ENCODE measurements around the gene HLA-DQB1.
"Not testable (repeated sequence)": the region's sequence is repeated elsewhere in the genome, so short reads cannot be mapped to it uniquely, and the experiment has no call there.

Gene HLA-DQB1

DNA sequence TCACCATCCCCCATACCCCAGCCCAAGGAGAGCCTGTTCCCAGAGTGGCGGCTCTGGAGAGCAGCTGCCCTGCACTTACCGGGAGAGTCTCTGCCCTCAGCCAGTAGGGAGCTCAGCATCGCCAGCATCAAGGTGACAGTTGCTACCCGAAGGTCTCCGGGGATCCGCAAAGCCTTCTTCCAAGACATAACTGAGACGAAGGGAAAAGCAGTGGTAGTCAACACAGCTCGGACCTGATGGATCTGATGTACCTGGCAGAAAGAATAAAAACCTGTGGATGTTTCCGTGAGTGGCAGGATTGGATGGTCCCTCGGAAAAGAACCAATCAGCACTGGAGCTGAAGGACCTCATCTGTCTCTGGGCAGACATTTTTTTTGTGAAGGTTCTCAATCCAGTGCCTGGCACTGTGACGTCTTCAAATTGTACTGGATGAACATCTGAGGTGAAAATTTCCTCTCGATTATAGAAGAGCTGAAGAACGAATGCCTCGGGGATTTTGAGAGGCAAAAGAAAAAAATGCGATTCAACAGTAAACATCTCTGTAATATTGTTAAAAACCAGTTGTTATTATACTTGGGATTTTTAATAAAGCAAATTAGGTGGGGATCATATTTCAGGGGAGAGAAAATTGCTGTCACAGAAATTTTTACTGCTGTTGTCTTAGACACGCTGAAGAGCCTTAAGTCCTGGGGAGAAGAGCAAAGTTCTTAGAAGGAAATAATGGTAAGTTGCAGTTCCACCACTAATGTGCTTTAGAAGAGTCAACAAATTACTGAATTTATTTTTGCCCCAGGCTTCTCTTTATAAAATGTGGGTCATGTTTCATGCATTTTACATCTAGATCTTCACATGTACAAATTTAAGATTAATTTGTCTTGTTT, at the start of gene HLA-DQB1:
Gene HLA-DQB1 (minus strand): TSS at position 238 of the 881 bp plus-strand sequence. CDS start 50 bp downstream, at position 188.
- peak; percentile 42 for DNase-seq (ENCODE audit: low read depth, low spot score)

DNA sequence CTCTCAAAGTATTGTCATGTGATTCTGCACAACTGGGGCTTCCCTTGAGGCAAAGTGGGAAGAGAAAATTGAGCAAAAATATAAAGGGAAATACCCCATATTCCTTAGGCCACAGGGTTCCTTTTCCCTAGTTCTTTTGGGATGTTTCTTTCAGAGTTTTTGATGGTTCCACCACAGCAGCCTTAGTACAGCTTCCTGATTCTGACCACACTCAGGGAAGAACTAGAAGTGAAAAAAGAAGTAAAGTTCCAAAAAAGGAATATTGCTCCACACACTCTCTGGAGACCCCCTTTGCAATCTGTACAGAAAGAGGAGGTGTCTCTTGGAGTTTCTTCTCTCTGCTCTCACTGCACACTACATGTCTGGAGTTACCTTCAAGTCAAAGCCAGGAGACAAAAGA, 46.8 kb upstream of the HLA-DQB1 start:
- DNase-seq (ENCODE audit: low read depth, low spot score), result no peak

DNA sequence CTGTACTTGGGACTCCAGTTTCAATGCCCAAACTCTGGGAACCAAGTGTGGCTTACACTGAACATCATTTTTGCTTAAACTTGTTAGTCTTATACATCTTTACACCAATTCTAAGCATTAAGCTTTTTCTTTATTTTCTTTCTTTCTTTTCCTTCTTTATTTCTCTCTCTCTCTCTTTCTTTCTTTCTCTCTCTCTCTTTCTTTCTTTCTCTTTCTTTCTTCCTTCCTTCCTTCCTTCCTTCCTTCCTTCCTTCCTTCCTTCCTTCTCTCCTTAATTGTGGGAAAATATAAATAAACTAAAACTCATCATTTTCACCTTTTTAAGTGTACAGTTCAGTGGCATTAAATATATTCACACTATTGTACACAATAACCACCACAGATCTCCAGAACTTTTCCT, 43.2 kb upstream of the HLA-DQB1 start:
- DNase-seq (ENCODE audit: low read depth, low spot score), result no peak

DNA sequence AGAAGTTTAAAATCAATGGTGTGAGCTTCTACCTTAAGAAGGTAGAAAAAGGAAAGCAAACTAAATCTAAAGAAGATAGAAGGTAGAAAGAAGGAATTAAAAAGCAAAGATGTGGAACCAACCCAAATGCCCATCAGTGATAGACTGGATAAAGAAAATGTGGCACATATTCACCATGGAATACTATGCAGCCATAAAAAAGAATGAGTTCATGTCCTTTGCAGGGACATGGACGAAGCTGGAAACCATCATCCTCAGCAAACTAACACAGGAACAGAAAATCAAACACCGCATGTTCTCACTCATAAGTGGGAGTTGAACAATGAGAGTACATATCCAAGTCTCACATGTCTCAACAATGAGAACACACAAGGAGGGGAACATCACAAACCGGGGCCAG, 38.7 kb upstream of the HLA-DQB1 start:
- DNase-seq (ENCODE audit: low read depth, low spot score), result not testable (repeated sequence)

DNA sequence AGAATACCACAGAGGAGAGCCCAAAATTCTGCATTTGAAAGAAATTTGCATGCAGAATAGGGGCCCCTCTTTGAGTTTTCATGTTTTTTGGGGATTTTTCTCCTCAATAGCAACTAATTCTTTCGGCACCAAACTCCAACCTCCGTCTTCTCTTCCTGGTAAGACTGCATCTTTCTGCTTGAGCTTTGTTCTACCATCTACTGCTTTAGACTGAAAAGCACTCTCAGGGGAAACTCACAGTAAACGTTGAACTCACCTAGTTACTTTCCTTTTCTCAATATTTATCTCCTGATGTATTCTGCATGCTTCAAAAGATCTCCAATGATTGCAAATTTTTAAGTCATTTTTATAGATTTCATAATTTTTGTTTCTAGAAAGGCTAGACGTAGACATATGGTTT, 36.9 kb upstream of the HLA-DQB1 start:
- no peak for DNase-seq (ENCODE audit: low read depth, low spot score)

DNA sequence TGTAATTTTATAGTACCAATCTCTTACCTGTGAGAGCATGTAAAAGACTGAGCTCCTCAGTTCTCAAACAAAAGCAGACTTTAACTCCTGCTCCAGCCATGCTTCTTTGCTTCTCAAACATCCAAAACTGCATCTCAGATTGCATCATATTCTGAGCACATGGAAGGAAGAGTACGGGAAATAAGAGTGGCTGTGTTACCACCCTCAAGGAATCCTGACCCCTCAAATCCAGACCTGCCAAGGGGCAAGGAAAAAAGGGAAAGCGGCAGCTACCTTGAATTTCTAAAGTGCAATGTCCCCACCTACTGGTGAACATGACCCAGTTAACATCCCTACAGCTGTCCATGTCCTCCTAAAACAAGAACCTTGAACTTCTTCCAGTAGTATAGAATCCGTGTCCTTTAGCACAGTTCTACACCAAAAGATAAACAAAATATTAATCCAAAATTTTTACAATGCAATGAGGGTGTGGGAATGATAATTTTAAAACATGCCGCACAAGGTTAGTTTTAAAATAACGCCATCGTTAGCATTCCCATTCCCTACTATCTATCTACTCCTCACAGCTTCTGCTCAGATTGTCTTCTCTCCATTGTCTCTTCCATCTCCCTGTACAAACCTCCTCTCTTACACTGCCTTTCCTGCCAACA, 34.1 kb upstream of the HLA-DQB1 start:
- DNase-seq (ENCODE audit: low read depth, low spot score), result peak; percentile 60

DNA sequence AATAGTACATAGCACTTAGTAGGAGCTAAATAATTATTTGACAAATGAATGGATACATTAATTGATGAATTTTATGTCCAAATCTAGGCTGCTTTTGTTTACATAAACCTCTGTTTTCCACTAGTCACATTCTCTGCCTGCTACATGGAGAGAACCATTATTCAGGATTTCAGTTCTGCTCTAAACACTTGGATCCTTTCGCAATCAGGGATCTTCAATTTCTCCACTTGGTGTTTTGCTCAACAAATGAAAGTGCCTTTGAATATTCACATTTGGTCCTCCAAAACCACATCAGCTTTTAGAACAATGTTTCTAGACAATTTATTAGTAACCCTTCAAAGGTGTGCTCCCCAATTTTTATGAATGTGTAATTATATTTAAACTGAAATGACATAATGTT, 30.6 kb upstream of the HLA-DQB1 start:
- DNase-seq (ENCODE audit: low read depth, low spot score), result no peak

DNA sequence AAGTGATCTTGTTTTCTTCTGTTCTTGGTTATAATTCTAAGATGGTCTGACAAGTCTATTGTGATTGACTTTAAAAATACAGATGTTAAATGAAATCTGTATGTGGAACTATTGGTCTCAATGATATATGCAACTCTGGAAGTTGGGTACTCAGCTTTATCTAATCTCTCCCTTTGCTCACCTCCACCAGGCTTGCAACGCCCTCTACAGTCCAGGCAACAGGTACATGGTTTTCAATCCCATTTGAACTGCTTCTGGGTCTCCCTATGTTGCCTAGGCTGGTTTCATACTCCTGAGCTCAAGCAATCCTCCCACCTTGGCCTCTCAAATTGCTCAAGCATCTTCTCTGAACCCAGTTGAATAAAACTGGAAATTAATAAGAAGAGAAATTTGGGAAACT, 25.6 kb upstream of the HLA-DQB1 start:
- peak; percentile 15 for DNase-seq (ENCODE audit: low read depth, low spot score)

DNA sequence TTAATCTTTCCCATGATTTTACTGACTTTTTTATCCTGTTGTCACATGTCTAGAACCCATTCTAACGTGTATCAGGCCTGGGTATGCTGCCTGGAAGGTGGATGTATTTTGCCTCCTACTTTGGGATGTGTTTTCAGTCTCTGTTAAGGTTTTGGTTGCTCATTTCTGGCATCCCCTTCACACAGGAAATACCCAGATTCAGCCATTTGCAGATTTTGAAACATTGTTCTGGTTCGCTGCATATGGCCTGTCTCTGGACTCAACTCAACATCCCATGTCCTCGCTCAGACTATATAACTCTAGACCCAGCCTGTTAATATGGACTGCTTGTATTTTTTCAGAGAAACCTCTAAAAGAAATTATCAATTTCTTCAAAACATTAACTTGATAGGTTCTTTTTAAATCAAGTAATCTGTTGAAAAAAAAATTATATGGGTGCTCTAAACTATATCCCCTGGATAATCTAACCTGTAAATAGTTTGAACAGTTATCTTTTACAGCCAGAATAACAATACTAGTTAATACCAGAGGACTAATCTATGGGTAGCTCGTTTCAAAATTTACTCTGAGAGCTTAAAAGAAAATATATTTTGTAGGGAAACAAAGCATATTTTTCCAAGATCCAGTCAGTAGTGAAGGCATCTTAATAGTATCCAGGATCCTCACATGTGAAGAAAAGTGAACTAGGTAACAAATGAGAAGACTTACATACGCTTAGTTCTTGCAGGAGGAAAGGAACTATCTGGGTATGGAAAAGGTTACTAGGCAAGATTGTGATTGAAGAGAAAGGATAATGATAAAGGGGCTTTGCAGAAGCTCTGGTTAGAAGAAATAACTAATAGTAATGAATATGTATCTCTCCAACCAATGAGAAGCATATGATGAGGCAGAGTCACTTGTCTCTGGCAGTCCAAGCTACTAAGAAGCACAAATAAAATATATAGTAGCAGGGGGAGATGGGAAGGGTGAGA, 23.4 kb upstream of the HLA-DQB1 start:
- DNase-seq (ENCODE audit: low read depth, low spot score), result no peak

DNA sequence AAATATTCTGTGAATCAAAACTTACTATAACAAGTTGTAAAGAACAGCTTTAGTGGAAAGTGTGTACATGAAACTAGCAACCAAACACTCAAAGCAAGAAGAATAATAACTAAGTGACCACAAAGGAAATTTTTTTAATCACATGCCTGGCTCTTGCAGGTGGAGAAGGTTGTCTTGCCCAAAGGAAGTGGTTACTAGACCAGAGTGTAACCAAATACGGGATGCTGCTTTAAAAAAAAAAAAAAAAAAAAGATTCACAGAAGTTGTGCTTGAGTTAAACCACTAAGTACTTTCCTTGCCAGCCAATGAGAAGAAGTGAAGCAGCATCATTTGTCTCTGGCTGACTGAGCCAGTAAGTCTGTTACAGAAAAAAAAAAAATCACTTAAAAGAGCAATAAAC, 19.1 kb upstream of the HLA-DQB1 start:
- DNase-seq (ENCODE audit: low read depth, low spot score), result no peak

DNA sequence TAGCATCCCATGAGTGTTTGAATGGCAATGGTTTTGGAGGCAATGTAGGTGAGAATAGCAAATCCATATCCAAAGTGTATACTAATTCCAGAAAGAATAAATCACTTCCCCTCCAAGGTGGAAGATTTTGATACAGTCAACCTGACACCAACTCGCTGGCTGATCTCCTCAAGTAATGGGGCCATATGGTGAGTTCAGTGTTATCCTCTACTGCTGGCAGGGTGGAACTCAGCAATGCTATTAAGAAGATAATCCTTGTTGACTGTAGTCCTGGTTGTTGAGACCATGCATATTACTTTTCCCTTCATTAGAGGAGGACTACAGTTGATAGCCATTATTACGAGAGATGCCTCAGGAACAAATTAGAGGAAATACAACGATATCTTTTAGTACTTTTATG, 17.8 kb upstream of the HLA-DQB1 start:
- no peak for DNase-seq (ENCODE audit: low read depth, low spot score)

DNA sequence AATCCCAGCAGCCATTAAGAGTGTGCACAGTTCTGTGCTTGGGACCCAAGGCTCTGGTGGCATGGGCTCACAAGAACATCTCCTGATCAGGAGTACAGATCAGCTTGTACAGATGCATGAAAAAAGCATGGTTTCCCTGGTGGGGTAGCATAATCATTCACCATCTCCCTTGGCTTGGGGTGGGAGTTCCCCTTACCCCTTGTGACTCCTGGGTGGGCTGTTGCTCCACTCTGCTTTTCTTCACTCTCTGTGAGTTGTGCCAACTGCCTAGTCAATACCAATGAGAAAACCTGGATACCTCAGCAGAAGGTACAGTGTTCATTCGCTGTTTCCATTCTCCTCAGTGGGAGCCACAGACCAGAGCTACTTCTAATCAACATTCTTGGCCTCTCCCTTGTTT, 13.6 kb upstream of the HLA-DQB1 start:
- no peak for DNase-seq (ENCODE audit: low read depth, low spot score)

DNA sequence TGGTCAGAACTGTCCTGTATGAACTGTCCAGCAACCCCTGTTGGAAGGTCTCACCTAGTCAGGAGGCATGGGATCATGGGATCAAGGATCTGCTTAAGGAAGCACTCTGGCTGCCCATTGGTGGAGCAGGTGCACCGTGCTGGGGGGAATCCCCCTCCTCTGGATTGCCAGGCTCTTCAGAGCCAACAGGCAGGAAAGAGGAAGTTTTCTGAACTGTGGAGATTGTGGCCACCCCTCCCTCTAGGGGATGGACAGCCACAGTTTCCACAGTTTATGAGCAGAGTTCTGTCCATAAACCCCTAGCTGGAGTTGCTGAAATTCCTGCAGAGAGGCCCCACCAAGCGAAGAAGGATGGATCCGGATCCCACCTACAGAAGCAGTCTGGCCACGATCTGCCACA, 13.0 kb upstream of the HLA-DQB1 start:
- DNase-seq (ENCODE audit: low read depth, low spot score), result no peak

DNA sequence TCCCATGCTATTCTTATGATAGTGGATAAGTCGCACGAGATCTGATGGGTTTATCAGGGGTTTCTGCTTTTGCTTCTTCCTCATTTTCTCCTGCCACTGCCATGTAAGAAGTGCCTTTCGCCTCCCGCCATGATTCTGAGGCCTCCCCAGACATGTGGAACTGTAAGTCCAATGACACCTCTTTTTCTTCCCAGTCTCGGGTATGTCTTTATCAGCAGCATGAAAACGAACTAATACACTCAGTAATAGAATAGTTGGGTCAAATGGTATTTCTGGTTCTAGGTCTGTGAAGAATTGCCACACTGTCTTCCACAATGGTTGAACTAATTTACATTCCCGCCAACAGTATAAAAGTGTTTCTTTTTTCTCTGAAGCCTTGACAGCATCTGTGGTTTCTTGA, 7.7 kb upstream of the HLA-DQB1 start:
- DNase-seq (ENCODE audit: low read depth, low spot score), result not testable (repeated sequence)

DNA sequence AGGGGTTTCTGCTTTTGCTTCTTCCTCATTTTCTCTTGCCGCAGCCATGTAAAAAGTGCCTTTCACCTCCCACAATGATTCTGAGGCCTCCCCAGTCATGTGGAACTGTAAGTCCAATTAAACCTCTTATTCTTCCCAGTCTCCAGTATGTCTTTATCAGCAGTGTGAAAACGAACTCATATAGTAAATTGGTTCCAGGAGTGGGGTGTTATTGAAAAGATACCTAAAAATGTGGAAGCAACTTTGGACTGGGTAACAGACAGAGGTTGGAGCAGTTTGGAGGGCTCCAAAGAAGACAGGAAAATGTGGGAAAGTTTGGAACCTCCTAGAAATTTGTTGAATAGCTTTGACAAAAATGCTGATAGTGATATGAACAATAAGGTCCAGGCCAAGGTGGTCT, 5.5 kb upstream of the HLA-DQB1 start:
- not testable (repeated sequence) for DNase-seq (ENCODE audit: low read depth, low spot score)

DNA sequence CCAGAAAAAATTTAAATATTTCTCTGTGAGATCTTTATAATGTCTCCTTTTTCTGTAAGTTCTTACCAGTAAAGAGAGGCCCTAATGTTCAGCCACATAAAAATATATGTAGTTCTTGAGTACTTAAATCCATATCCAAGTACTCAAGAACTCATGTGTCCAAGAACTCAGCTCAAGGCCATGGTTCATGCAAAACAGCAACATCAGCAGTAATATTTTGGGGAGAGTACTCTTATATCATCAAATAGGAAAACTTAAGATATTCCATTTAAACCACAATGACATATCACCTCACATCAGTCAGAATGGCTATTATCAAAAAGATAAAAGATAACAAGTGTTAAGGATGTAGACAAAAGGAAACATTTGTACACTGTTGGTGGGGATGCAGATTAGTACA, 3.4 kb upstream of the HLA-DQB1 start:
- no peak for DNase-seq (ENCODE audit: low read depth, low spot score)

DNA sequence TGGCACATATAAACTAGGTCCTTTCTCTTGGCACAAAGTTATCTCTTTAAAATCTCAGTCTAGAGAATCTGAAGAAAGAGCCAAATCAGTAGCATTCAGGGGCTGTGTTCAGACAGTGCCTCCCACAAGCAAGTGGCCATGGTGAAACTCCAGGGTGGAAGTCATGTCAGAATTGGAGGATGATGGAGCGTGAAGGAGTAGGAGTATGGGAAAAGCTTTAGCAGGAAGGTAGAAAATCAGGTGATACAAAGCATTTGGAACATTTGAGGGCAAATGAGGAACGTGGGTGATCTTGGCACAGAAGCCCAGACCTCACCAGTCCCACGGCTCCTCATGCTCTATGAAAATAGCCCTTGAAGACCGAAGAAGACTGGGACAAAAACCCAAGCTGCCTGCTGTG, 2.8 kb upstream of the HLA-DQB1 start:
- DNase-seq (ENCODE audit: low read depth, low spot score), result no peak

DNA sequence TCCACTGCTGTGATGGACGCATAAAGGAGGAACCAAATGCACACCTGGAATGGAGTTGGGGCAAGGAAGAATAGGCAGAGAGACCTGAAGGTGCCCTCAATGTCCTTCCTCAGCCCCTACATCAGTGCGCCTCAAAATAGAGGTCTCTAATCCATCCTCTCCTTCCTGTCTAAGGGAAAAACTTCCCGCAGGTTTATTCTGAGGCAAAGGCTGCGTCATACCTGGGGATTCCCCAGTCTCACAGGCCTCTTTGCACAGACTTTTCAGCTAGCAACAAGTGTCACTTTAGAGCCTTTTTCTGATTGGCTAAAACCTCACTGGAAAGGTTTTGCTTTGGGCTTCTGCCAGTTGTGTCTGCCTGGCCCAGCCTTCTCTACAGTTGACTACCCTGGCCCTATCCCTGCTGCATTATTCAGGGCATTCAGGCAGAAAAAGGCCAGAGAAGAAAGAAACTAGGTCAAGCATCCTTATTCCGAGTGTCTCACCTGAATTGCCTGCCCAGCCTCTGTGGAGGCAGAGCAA, 1.8 kb upstream of the HLA-DQB1 start:
- DNase-seq (ENCODE audit: low read depth, low spot score), result no peak

DNA sequence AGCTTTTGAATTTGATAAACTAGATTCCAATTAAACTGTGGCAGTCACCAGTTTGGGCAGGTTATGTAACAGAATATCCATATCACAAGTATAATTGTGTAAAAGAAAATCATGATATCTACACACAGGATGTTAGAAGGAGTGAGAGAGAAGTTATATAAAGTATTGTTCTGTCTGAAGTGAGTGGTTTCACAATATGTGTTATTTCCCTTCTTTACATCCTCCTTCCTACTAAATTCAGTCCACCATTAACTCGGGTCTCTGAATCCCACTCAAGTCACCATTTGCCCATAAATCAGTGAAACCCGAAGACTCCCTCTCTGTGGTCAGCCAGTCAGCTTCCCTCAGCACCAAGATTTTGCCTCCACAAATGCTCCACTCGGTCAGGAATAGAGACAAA, 796 bp downstream of the HLA-DQB1 start:
- no peak for DNase-seq (ENCODE audit: low read depth, low spot score)

DNA sequence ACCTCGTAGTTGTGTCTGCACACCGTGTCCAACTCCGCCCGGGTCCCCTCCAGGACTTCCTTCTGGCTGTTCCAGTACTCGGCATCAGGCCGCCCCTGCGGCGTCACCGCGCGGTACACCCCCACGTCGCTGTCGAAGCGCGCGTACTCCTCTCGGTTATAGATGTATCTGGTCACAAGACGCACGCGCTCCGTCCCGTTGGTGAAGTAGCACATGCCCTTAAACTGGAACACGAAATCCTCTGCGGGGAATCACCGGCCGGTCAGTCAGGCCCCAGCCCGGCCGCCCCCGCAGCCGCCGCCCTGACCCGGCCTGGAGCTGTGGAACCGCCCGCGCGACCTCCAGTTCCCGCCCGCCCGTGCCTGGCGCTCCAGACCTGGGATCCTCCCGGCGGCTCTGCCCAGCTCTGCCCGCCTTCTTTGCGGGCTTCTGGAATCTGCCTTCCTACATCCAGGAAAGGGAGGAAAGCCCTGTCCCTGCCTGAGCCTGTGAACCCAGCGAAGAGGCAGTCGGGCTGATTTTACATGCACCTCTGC, 1.6 kb downstream of the HLA-DQB1 start:
- no peak for DNase-seq (ENCODE audit: low read depth, low spot score)

DNA sequence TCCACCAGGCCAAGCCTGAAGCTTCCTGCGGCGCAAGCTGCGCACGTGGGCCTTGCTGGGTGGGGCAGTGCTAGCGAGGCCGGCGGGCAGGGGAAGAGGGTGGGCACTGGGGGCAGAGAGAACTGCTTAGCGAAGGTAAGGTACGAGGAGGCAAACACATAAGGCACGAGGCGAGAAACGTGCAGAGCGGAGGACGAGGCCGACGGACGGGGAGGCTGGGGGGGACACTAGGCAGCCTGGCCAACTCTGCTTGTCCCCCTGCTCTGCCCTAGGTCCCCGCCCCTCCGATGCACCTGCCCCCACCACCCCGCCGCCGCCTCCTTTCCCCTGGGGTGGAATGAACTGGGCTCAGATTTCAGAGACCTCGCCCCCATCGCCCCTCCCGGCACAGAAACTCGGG, 2.1 kb downstream of the HLA-DQB1 start:
- no peak for DNase-seq (ENCODE audit: low read depth, low spot score)
